ENCODE data around the gene INTS11. TPM values are rescaled to one million over a fixed set of nuclear protein-coding genes. Genes with fewer than 3 reads are reported as not detected.
A peak's percentile ranks its signal among the peaks of the same experiment; 100 is the strongest.

Gene INTS11
- total and polyA plus RNA-seq, 4 donors, result 26.3 to 40.5 (median 34.5) TPM

- TF ChIP-seq JUND (IDR thresholded peaks at IDR 0.05) (no peak), EGR1 (IDR thresholded peaks at IDR 0.05; ENCODE audit: low read depth in 2 of 2) (no peak), FOXA1 (IDR thresholded peaks at IDR 0.05) (no peak), FOXA2 (IDR thresholded peaks at IDR 0.05) (no peak), SP1 (IDR thresholded peaks at IDR 0.05) (no peak), RAD21 (IDR thresholded peaks at IDR 0.05) (no peak), HNF4G (IDR thresholded peaks at IDR 0.05) (no peak), RXRA (IDR thresholded peaks at IDR 0.05) (no peak), TAF1 (conservative IDR thresholded peaks at IDR 0.05) (no peak), YY1 (IDR thresholded peaks at IDR 0.05) (no peak), CTCF (IDR thresholded peaks at IDR 0.05; ENCODE audit: low read depth, low read length, missing input control) (no peak), HNF4A (conservative IDR thresholded peaks at IDR 0.05) (no peak), GABPA (IDR thresholded peaks at IDR 0.05 in 1 of 2, conservative IDR thresholded peaks at IDR 0.05 in 1 of 2) (no peak), REST (IDR thresholded peaks at IDR 0.05) (no peak), MAX (IDR thresholded peaks at IDR 0.05) (no peak), NR2F2 (IDR thresholded peaks at IDR 0.05) (no peak)
- H3K9ac ChIP-seq (ENCODE audit: low read depth in 1 of 2, low read length in 2 of 2), result no peak overlapping the region
- peaks cover 0 to 20% (median 4%) of the 10 kb centered on the region in 4 donors for H3K4me1 ChIP-seq (ENCODE audit: control insufficient read depth in 4 of 4, insufficient read depth in 4 of 4, low read length in 3 of 4)
- peaks cover 0 to 2% (median 0%) of the 10 kb centered on the region in 4 donors for H3K27me3 ChIP-seq (ENCODE audit: control insufficient read depth in 4 of 4, insufficient read depth in 4 of 4, low read length in 3 of 4)
- WGBS, result 68% methylated on average over 26 of the region's 26 CpGs
- H3K36me3 ChIP-seq (ENCODE audit: control insufficient read depth in 4 of 4, insufficient read depth in 3 of 4, low read depth in 1 of 4, low read length in 3 of 4), result no peaks in the 10 kb centered on the region
- DNase-seq (ENCODE audit: low spot score), result no peak
- no peak overlapping the region for H3K4me3 ChIP-seq (ENCODE audit: low read depth in 1 of 3, low read length in 3 of 3)
- peak overlapping the region; percentile 11 to 44 for H3K27ac ChIP-seq (ENCODE audit: low read depth in 1 of 2, low read length in 2 of 2)
- H3K9me3 ChIP-seq (ENCODE audit: control insufficient read depth in 4 of 4, low read length in 3 of 4), result no peaks in the 10 kb centered on the region
These were observed 32.4 kb upstream of the INTS11 start for GRCh38 chr1:1356796-1357401.

GRCh38 chr1:1356166-1356795 is 31.8 kb upstream of the INTS11 start:
- WGBS, result 55% methylated on average over 8 of the region's 8 CpGs
- Histone ChIP-seq H3K4me1 (ENCODE audit: control insufficient read depth in 4 of 4, insufficient read depth in 4 of 4, low read length in 3 of 4) (peaks cover 0 to 25% (median 4%) of the 10 kb centered on the region in 4 donors), H3K36me3 (ENCODE audit: control insufficient read depth in 4 of 4, insufficient read depth in 3 of 4, low read depth in 1 of 4, low read length in 3 of 4) (no peaks in the 10 kb centered on the region), H3K27ac (ENCODE audit: low read depth in 1 of 2, low read length in 2 of 2) (no peak overlapping the region), H3K9me3 (ENCODE audit: control insufficient read depth in 4 of 4, low read length in 3 of 4) (no peaks in the 10 kb centered on the region), H3K4me3 (ENCODE audit: low read depth in 1 of 3, low read length in 3 of 3) (no peak overlapping the region), H3K9ac (ENCODE audit: low read depth in 1 of 2, low read length in 2 of 2) (no peak overlapping the region), H3K27me3 (ENCODE audit: control insufficient read depth in 4 of 4, insufficient read depth in 4 of 4, low read length in 3 of 4) (peaks cover 0 to 2% (median 0%) of the 10 kb centered on the region in 4 donors)
- DNase-seq (ENCODE audit: low spot score), result no peak
- no peak for TF ChIP-seq REST (IDR thresholded peaks at IDR 0.05)
- TF ChIP-seq CTCF (IDR thresholded peaks at IDR 0.05; ENCODE audit: low read depth, low read length, missing input control), result no peak
- no peak for TF ChIP-seq SP1 (IDR thresholded peaks at IDR 0.05)
- TF ChIP-seq ZBTB33 (IDR thresholded peaks at IDR 0.05), result no peak
- no peak for TF ChIP-seq FOXA2 (IDR thresholded peaks at IDR 0.05)
- no peak for TF ChIP-seq TAF1 (conservative IDR thresholded peaks at IDR 0.05)
- no peak for TF ChIP-seq YY1 (IDR thresholded peaks at IDR 0.05)
- no peak for TF ChIP-seq RXRA (IDR thresholded peaks at IDR 0.05)
- no peak for TF ChIP-seq RAD21 (IDR thresholded peaks at IDR 0.05)
- TF ChIP-seq NR2F2 (IDR thresholded peaks at IDR 0.05), result no peak
- no peak for TF ChIP-seq FOXA1 (IDR thresholded peaks at IDR 0.05)

Data from liver (tissue), 9 donors.